Neutrophil (primary cell): ENCODE data around the gene HIBCH.

ENCODE experiments used
- H3K27ac ChIP-seq: fragments of 200-600 bp; sonication (generic); 2 replicates; pipeline ENCODE4 v1.5.1; 2016; ENCODE audit warnings: mild to moderate bottlenecking, moderate library complexity
- H3K27me3 ChIP-seq: fragments of 200-600 bp; sonication (generic); 2 replicates; pipeline ENCODE4 v1.6.0; 2016; ENCODE audit warnings: mild to moderate bottlenecking
- H3K36me3 ChIP-seq: fragments of 200-600 bp; sonication (generic); 2 replicates; pipeline ENCODE4 v1.5.1; 2017
- H3K4me1 ChIP-seq, 2 experiments: fragments of 200-600 bp in 1 of 2; sonication (generic) in 1 of 2; 1 replicate in 1 of 2; 2 replicates in 1 of 2; pipeline versions ENCODE4 v1.5.1 to v1.6.1; 2013 to 2016; ENCODE audit warnings: low read depth in 1 of 2, low read length in 1 of 2, mild to moderate bottlenecking in 1 of 2, moderate library complexity in 1 of 2; ENCODE audit not compliant: control insufficient read depth in 1 of 2, insufficient read depth in 1 of 2
- H3K4me3 ChIP-seq, 2 experiments: fragments of 200-600 bp in 1 of 2; sonication (generic) in 1 of 2; 1 replicate in 1 of 2; 2 replicates in 1 of 2; pipeline ENCODE4 v1.5.1; 2013 to 2016; ENCODE audit warnings: low read depth in 1 of 2, low read length in 1 of 2, mild to moderate bottlenecking in 1 of 2, moderate library complexity in 1 of 2
- H3K9me3 ChIP-seq: fragments of 200-600 bp; sonication (generic); 2 replicates; pipeline ENCODE4 v1.5.1; 2016
- TF ChIP-seq, protein P1 (sequence below): fragments of 200-600 bp; sonication (generic); IDR thresholded peaks from 2 replicates; pipeline ENCODE4 v1.5.1; 2016; ENCODE audit warnings: antibody characterized with exemption

The HIBCH gene

DNA sequence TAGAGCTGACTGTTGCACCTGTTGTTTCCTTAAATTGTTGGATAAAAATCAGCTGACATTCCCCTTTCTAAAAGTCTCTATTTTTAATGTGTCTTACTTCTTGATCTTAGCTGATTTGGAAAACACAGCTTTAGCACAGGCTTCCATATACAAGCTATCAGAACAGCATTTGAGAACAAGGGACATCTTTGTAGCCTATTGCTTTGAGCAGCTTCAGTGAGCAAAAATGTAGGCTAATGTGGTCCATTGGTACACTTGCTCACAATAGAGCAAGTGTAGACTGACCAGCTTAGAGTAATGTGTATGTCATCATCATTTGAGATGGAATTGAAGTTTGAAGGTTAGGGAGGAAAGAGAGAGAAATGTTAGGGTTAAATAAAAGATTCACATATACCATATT, 30.7 kb upstream of the HIBCH start:
- H3K27ac ChIP-seq: no peak overlapping the region
- H3K4me1 ChIP-seq: peaks cover 29 to 48% of the 10 kb centered on the region in 2 experiments
- TF ChIP-seq, protein P1, sequence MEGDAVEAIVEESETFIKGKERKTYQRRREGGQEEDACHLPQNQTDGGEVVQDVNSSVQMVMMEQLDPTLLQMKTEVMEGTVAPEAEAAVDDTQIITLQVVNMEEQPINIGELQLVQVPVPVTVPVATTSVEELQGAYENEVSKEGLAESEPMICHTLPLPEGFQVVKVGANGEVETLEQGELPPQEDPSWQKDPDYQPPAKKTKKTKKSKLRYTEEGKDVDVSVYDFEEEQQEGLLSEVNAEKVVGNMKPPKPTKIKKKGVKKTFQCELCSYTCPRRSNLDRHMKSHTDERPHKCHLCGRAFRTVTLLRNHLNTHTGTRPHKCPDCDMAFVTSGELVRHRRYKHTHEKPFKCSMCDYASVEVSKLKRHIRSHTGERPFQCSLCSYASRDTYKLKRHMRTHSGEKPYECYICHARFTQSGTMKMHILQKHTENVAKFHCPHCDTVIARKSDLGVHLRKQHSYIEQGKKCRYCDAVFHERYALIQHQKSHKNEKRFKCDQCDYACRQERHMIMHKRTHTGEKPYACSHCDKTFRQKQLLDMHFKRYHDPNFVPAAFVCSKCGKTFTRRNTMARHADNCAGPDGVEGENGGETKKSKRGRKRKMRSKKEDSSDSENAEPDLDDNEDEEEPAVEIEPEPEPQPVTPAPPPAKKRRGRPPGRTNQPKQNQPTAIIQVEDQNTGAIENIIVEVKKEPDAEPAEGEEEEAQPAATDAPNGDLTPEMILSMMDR: no peak

DNA sequence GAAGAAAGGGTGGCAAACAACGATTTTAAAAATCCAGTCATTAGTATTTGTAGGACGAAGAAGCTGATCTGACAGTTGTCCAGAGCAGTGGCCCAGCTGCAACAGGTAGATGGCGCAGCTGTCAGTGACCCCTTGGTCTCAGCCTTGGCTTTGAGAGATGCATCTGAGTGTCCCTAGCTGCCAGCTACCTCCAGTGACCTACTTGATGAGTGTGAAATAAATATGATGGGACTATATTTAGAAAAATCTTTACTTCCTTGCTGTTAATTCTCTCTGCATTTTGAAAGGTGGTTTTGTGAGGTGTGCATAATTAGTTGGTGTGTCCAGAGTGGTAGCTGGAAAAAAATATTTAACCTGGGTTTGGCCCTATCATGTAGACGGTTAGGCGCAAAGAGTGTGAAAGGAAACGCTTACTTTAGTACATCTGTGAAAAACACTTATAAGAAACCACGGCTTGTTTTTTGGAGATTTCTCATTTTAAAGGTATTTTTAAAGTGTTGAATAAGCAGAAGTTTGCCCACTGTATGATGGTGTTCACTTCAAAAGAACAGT, 24.7 kb upstream of the HIBCH start:
- Histone ChIP-seq H3K4me3 (peak overlapping the region; percentile 76 to 91), H3K36me3 (no peaks in the 10 kb centered on the region), H3K4me1 (peaks cover 37% of the 10 kb centered on the region in 2 experiments), H3K27ac (peak overlapping the region; percentile 94), H3K27me3 (no peaks in the 10 kb centered on the region), H3K9me3 (no peaks in the 10 kb centered on the region)
- TF ChIP-seq, protein P1: no peak

More for the DNA sequence above, 30.7 kb upstream of the HIBCH start:
- no peak overlapping the region for H3K4me3 ChIP-seq
- no peaks in the 10 kb centered on the region for H3K27me3 ChIP-seq
- no peaks in the 10 kb centered on the region for H3K9me3 ChIP-seq
- peaks cover 5% of the 10 kb centered on the region for H3K36me3 ChIP-seq

DNA sequence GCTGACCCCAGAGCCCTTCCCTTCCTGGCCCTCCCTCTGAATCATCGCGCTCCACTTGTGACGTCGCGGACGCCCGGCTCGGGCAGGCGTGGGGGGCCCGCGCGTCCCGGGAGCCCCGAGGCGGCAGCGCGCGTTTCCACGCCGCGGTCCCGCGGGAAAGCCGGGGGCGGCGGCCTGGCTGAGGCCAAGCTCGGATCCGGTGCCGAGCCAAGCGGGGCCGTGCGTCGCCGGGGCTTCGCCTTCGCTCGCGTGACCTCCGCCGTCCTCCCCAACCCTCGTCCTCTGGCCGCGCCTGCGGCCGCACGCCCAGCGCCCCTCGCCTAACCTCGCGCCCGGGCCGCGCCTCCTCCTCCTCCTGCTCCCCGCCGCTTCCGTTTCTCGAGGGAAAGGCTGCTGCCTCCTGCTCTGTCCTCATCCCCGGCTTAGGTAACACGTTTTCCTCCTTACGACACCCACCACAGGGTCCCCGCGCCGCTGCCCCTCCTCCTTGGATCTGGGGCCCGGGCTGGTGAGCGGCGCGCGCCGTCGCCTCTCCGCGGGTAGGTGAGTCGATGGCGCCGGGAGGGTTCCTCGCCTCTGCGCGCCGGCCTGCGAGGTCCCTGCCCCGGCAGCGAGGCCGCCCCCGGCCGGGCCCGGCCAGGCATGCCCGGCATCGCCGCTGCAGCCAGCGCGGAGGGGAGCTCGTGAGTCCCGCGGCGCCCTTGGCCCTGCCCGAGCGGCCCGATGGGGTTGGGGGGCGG, 24.1 kb upstream of the HIBCH start, which contains the start of gene INPP1:
Gene INPP1 (plus strand): TSS at position 54 of the 740 bp plus-strand sequence. CDS start 16,514 bp downstream, outside the sequence.
- TF ChIP-seq, protein P1: peak; percentile 23
- Histone ChIP-seq H3K4me1 (peaks cover 37% of the 10 kb centered on the region in 2 experiments), H3K27me3 (no peaks in the 10 kb centered on the region), H3K36me3 (no peaks in the 10 kb centered on the region), H3K4me3 (peak within 1 kb of the TSS; percentile 76 to 91), H3K27ac (peak within 1 kb of the TSS; percentile 94), H3K9me3 (no peaks in the 10 kb centered on the region)

DNA sequence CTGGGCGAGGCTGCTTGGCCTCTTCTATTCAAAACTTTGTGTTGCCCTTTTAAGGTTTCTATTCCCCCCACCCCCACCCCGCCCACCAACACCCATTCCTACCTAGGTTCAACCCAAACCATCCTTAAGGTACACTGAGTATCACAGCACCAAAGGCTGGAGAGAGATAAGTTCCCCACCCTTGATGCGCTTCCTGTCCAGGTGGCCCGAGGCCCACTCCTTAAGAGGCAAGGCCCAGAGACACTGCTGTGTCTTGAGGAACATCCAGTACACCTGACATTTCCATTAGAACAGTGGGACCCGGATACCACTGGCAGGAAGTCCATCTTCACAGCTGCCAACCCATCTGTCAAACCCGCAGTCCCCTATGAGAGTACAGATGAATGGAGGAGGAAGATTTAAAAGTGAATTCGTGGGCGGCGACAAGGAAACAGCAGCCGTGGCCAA, 23.5 kb upstream of the HIBCH start:
- no peaks in the 10 kb centered on the region for H3K36me3 ChIP-seq
- no peaks in the 10 kb centered on the region for H3K27me3 ChIP-seq
- H3K9me3 ChIP-seq: no peaks in the 10 kb centered on the region
- peaks cover 37% of the 10 kb centered on the region in 2 experiments for H3K4me1 ChIP-seq
- TF ChIP-seq, protein P1: no peak
- peak overlapping the region; percentile 94 for H3K27ac ChIP-seq
- peak overlapping the region; percentile 76 to 91 for H3K4me3 ChIP-seq

DNA sequence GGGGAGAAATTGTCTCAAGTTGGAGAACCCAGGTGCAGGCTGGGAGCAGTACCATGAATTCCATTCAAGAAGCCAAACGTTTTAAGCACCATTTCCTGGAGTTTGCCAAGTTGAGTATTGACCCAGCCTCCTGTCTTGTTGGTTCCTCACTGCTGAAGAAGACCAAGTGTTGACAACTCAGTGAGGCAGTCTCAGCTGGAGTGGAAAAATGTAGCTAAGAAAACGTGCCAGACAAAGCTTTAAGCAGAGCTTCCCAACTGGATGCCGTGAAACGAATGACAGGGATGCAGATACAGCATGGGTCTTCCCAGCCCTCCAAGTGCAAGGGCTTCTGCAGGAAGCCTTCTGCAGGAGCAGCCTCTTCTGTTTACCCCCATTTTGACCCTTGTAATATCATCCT, 23.0 kb upstream of the HIBCH start:
- Histone ChIP-seq H3K9me3 (no peaks in the 10 kb centered on the region), H3K27me3 (no peaks in the 10 kb centered on the region), H3K36me3 (no peaks in the 10 kb centered on the region), H3K4me1 (peaks cover 37% of the 10 kb centered on the region in 2 experiments), H3K4me3 (no peak overlapping the region), H3K27ac (peak overlapping the region; percentile 94)
- TF ChIP-seq, protein P1: no peak
